Measurements from ENCODE around the gene ENG.

GRCh38 chr9:127829205-127829906 is 25.1 kb downstream of the ENG start:
- TF ChIP-seq CTCF (IDR thresholded peaks at IDR 0.05) (no peak), POLR2AphosphoS5 (IDR thresholded peaks at IDR 0.05; ENCODE audit: insufficient read depth in 1 of 2, low read depth in 1 of 2) (no peak)
